ENCODE results near the gene BCOR.

DNA sequence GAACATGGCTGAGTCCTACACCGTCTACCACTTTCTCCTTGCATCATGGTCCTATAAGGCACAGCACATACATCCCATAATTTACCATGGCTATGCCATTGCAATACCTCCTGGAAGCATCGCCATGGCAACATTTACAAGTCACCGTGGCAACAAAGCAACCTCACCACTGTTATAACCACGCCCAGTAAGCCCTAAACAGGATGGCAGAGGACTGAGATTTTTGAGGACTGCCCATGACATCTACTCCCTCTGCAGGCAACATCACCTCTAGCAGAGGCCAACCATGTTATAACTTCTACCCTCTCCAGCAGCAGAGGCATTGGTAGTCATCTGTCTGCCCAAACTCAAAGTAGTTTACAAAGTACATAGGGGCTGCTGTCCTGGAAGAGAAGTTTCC, 29.7 kb downstream of the BCOR start:
- TF ChIP-seq CTCF (IDR thresholded peaks at IDR 0.05) (no peak), SIN3A (IDR thresholded peaks at IDR 0.05; ENCODE audit: borderline replicate concordance, low read depth, low read length) (no peak), ZBTB33 (IDR thresholded peaks at IDR 0.05; ENCODE audit: borderline replicate concordance, low read depth) (no peak), POLR2AphosphoS5 (IDR thresholded peaks at IDR 0.05; ENCODE audit: low read depth, low read length) (no peak), CHD2 (IDR thresholded peaks at IDR 0.05; ENCODE audit: low read length, partially characterized antibody) (no peak), NRF1 (IDR thresholded peaks at IDR 0.05; ENCODE audit: low read depth, low read length) (no peak), TAF1 (IDR thresholded peaks at IDR 0.05; ENCODE audit: borderline replicate concordance, low read depth, low read length) (no peak), RAD21 (IDR thresholded peaks at IDR 0.05; ENCODE audit: low read length) (no peak), USF2 (IDR thresholded peaks at IDR 0.05; ENCODE audit: borderline replicate concordance, low read depth, low read length) (no peak)
- TF ChIP-seq, protein P1, sequence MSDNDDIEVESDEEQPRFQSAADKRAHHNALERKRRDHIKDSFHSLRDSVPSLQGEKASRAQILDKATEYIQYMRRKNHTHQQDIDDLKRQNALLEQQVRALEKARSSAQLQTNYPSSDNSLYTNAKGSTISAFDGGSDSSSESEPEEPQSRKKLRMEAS (IDR thresholded peaks at IDR 0.05; ENCODE audit: low read depth), result no peak
- TF ChIP-seq, protein P2, sequence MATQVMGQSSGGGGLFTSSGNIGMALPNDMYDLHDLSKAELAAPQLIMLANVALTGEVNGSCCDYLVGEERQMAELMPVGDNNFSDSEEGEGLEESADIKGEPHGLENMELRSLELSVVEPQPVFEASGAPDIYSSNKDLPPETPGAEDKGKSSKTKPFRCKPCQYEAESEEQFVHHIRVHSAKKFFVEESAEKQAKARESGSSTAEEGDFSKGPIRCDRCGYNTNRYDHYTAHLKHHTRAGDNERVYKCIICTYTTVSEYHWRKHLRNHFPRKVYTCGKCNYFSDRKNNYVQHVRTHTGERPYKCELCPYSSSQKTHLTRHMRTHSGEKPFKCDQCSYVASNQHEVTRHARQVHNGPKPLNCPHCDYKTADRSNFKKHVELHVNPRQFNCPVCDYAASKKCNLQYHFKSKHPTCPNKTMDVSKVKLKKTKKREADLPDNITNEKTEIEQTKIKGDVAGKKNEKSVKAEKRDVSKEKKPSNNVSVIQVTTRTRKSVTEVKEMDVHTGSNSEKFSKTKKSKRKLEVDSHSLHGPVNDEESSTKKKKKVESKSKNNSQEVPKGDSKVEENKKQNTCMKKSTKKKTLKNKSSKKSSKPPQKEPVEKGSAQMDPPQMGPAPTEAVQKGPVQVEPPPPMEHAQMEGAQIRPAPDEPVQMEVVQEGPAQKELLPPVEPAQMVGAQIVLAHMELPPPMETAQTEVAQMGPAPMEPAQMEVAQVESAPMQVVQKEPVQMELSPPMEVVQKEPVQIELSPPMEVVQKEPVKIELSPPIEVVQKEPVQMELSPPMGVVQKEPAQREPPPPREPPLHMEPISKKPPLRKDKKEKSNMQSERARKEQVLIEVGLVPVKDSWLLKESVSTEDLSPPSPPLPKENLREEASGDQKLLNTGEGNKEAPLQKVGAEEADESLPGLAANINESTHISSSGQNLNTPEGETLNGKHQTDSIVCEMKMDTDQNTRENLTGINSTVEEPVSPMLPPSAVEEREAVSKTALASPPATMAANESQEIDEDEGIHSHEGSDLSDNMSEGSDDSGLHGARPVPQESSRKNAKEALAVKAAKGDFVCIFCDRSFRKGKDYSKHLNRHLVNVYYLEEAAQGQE (IDR thresholded peaks at IDR 0.05; ENCODE audit: low read depth, low read length), result no peak
